HepG2 (cell line): ENCODE measurements around the gene MTA3. TPM values are rescaled to one million over a fixed set of nuclear protein-coding genes. Genes with fewer than 3 reads are reported as not detected.

Experiments used
- ETV5 ChIP-seq: IDR thresholded peaks from 2 replicates; pipeline ENCODE4 v1.6.1; 2018; ENCODE audit warnings: missing biosample characterization, missing genetic modification reagents, inconsistent platforms, borderline replicate concordance
- GABPB1 ChIP-seq: IDR thresholded peaks from 2 replicates; pipeline ENCODE4 v1.6.1; 2016; ENCODE audit warnings: mild to moderate bottlenecking, missing genetic modification reagents, moderate library complexity, missing compliant biosample characterization
- HMG20A ChIP-seq: IDR thresholded peaks from 2 replicates; pipeline ENCODE4 v1.6.1; 2016; ENCODE audit warnings: borderline replicate concordance
- HMGA1 ChIP-seq: sonication (generic); formaldehyde crosslinking; conservative IDR thresholded peaks from 2 replicates; pipeline ENCODE4 v1.4.0; 2020; ENCODE audit warnings: missing genetic modification reagents
- KLF13 ChIP-seq: sonication (generic); formaldehyde crosslinking; IDR thresholded peaks from 2 replicates; pipeline ENCODE4 v1.4.0; 2020; ENCODE audit warnings: mild to moderate bottlenecking, missing genetic modification reagents
- MIER3 ChIP-seq: IDR thresholded peaks from 2 replicates; pipeline ENCODE4 v1.6.1; 2016; ENCODE audit warnings: missing compliant biosample characterization, borderline replicate concordance
- MTA1 ChIP-seq: sonication (generic); formaldehyde crosslinking; IDR thresholded peaks from 2 replicates; pipeline ENCODE4 v1.4.0; 2020; ENCODE audit warnings: missing genetic modification reagents, mild to moderate bottlenecking, borderline replicate concordance
- NCOA1 ChIP-seq: sonication (generic); formaldehyde crosslinking; IDR thresholded peaks from 2 replicates; pipeline ENCODE4 v1.9.0; 2021; ENCODE audit warnings: missing genetic modification reagents
- NPAS2 ChIP-seq: sonication (generic); formaldehyde crosslinking; IDR thresholded peaks from 2 replicates; pipeline ENCODE4 v1.8.0; 2022; ENCODE audit warnings: mild to moderate bottlenecking, missing genetic modification reagents, borderline replicate concordance
- PBX3 ChIP-seq: sonication (generic); formaldehyde crosslinking; IDR thresholded peaks from 2 replicates; pipeline ENCODE4 v1.8.1; 2023; ENCODE audit warnings: missing genetic modification reagents, inconsistent platforms, borderline replicate concordance
- SNAI1 ChIP-seq: sonication (generic); formaldehyde crosslinking; IDR thresholded peaks from 2 replicates; pipeline ENCODE4 v1.5.0; 2020; ENCODE audit warnings: mild to moderate bottlenecking, missing genetic modification reagents, borderline replicate concordance
- TCF7 ChIP-seq: sonication (generic); IDR thresholded peaks from 2 replicates; pipeline ENCODE4 v1.6.1; 2016; ENCODE audit warnings: antibody characterized with exemption, low read depth
- ZFYVE20 ChIP-seq: sonication (generic); formaldehyde crosslinking; IDR thresholded peaks from 2 replicates; pipeline ENCODE4 v1.8.0; 2023; ENCODE audit warnings: low read depth, mild to moderate bottlenecking, moderate library complexity, missing genetic modification reagents, borderline replicate concordance
- polyA plus RNA-seq, 8 experiments: library from polyadenylated mRNA; depleted of rRNA in 3 of 8; stranded (reverse) in 7 of 8; unstranded in 1 of 8; fragments of >200 nt; fragmentation: Illumina TruSeq in 4 of 8; extraction: Trizol in 4 of 8; gene quantifications; 2 replicates each; pipeline versions ENCODE4 v1.2.1 to v1.2.3, GENCODE V29; 2011 to 2016; ENCODE audit warnings: low read depth in 4 of 8, missing spikeins in 1 of 8, mixed read lengths in 1 of 8; ENCODE audit not compliant: insufficient read depth in 1 of 8
- total RNA-seq, 5 experiments: library from RNA; depleted of rRNA; stranded (reverse); fragments of >200 nt; fragmentation: Illumina TruSeq; extraction: Trizol; gene quantifications; 2 replicates each; pipeline ENCODE4 v1.2.3, GENCODE V29; 2016; ENCODE audit warnings: low read depth in 1 of 5
- TF ChIP-seq, protein P1 (sequence below): sonication (generic); formaldehyde crosslinking; conservative IDR thresholded peaks from 2 replicates; pipeline ENCODE4 v1.4.0; 2020; ENCODE audit warnings: missing genetic modification reagents
- TF ChIP-seq, protein P2 (sequence below): sonication (generic); formaldehyde crosslinking; IDR thresholded peaks from 2 replicates; pipeline ENCODE4 v1.4.0; 2020; ENCODE audit warnings: missing genetic modification reagents, mild to moderate bottlenecking, borderline replicate concordance
- TF ChIP-seq, protein P3 (sequence below), 2 experiments: sonication (generic) in 1 of 2; formaldehyde crosslinking in 1 of 2; IDR thresholded peaks; 2 replicates each; pipeline versions ENCODE4 v1.6.1 to v1.9.0; 2014 to 2022; ENCODE audit warnings: antibody characterized with exemption in 1 of 2, borderline replicate concordance in 1 of 2, inconsistent platforms in 1 of 2, low read depth in 1 of 2, missing genetic modification reagents in 1 of 2
- TF ChIP-seq, protein P4 (sequence below): sonication (generic); formaldehyde crosslinking; IDR thresholded peaks from 2 replicates; pipeline ENCODE4 v1.8.0; 2022; ENCODE audit warnings: missing genetic modification reagents, mild to moderate bottlenecking, borderline replicate concordance

MTA3 gene
- total and polyA plus RNA-seq, 2 of the 13 experiments (the other 11 are each of a cell fraction or from before 2014, with no cell fraction given): 48.8 to 77.8 TPM

GRCh38 chr2:42792583-42793333, 224.3 kb downstream of the MTA3 start, which contains the start of gene HAAO (continued):
- TF ChIP-seq SNAI1 (CRISPR knock-in tag) (peak; percentile 88; the same call in 1 of the 2 replicates), HMGA1 (no peak), TCF7 (no peak; the same call in 1 of the 2 replicates), HMG20A (CRISPR knock-in tag) (peak; percentile 84), NCOA1 (CRISPR knock-in tag) (peak; percentile 98), ETV5 (CRISPR knock-in tag) (peak; percentile 78; the same call in 1 of the 2 replicates), NPAS2 (CRISPR knock-in tag) (peak; percentile 79; the same call in 1 of the 2 replicates), PBX3 (CRISPR knock-in tag) (peak; percentile 88), MIER3 (CRISPR knock-in tag) (peak; percentile 94), MTA1 (CRISPR knock-in tag) (peak; percentile 97), GABPB1 (CRISPR knock-in tag) (peak; percentile 87), KLF13 (peak; percentile 50; the same call in 1 of the 2 replicates), ZFYVE20 (CRISPR knock-in tag) (peak; percentile 81; the same call in 1 of the 2 replicates)
- TF ChIP-seq, protein P1, sequence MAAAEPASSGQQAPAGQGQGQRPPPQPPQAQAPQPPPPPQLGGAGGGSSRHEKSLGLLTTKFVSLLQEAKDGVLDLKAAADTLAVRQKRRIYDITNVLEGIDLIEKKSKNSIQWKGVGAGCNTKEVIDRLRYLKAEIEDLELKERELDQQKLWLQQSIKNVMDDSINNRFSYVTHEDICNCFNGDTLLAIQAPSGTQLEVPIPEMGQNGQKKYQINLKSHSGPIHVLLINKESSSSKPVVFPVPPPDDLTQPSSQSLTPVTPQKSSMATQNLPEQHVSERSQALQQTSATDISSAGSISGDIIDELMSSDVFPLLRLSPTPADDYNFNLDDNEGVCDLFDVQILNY (CRISPR knock-in tag): peak; percentile 89
- TF ChIP-seq, protein P2, sequence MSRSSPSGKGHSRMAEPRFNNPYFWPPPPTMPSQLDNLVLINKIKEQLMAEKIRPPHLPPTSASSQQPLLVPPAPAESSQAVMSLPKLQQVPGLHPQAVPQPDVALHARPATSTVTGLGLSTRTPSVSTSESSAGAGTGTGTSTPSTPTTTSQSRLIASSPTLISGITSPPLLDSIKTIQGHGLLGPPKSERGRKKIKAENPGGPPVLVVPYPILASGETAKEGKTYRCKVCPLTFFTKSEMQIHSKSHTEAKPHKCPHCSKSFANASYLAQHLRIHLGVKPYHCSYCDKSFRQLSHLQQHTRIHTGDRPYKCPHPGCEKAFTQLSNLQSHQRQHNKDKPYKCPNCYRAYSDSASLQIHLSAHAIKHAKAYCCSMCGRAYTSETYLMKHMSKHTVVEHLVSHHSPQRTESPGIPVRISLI: peak; percentile 79; the same call in 1 of the 2 replicates
- TF ChIP-seq, protein P3, sequence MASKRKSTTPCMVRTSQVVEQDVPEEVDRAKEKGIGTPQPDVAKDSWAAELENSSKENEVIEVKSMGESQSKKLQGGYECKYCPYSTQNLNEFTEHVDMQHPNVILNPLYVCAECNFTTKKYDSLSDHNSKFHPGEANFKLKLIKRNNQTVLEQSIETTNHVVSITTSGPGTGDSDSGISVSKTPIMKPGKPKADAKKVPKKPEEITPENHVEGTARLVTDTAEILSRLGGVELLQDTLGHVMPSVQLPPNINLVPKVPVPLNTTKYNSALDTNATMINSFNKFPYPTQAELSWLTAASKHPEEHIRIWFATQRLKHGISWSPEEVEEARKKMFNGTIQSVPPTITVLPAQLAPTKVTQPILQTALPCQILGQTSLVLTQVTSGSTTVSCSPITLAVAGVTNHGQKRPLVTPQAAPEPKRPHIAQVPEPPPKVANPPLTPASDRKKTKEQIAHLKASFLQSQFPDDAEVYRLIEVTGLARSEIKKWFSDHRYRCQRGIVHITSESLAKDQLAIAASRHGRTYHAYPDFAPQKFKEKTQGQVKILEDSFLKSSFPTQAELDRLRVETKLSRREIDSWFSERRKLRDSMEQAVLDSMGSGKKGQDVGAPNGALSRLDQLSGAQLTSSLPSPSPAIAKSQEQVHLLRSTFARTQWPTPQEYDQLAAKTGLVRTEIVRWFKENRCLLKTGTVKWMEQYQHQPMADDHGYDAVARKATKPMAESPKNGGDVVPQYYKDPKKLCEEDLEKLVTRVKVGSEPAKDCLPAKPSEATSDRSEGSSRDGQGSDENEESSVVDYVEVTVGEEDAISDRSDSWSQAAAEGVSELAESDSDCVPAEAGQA (IDR thresholded peaks at IDR 0.05; ENCODE audit: low read depth): 0 out of 2 replicates have a peak, but pooled peaks have one; percentile 59
- TF ChIP-seq, protein P3 (CRISPR knock-in tag; IDR thresholded peaks at IDR 0.05; ENCODE audit: borderline replicate concordance): peak; percentile 95
- TF ChIP-seq, protein P4, sequence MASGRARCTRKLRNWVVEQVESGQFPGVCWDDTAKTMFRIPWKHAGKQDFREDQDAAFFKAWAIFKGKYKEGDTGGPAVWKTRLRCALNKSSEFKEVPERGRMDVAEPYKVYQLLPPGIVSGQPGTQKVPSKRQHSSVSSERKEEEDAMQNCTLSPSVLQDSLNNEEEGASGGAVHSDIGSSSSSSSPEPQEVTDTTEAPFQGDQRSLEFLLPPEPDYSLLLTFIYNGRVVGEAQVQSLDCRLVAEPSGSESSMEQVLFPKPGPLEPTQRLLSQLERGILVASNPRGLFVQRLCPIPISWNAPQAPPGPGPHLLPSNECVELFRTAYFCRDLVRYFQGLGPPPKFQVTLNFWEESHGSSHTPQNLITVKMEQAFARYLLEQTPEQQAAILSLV (CRISPR knock-in tag): peak; percentile 96
